Nephron progenitor cell (in vitro differentiated cells): ENCODE measurements around the gene DUSP3.
A peak's percentile ranks its signal among the peaks of the same experiment; 100 is the strongest.

ENCODE experiments used
- DNase-seq: peaks from one replicate; pipeline ENCODE4 v3.0.0; 2021
- H3K27ac Mint-ChIP-seq: 2 replicates; pipeline ENCODE4 v1.8.0; 2021; ENCODE audit warnings: mild to moderate bottlenecking, moderate library complexity, mixed read lengths
- H3K27me3 Mint-ChIP-seq: 2 replicates; pipeline ENCODE4 v1.8.0; 2021; ENCODE audit warnings: mild to moderate bottlenecking, low read depth, mixed read lengths; ENCODE audit not compliant: poor library complexity
- H3K36me3 Mint-ChIP-seq: 2 replicates; pipeline ENCODE4 v1.8.0; 2021; ENCODE audit warnings: low read depth, mixed read lengths
- H3K4me1 Mint-ChIP-seq: 2 replicates; pipeline ENCODE4 v1.8.0; 2021; ENCODE audit warnings: mixed read lengths
- H3K4me3 Mint-ChIP-seq: 2 replicates; pipeline ENCODE4 v1.8.0; 2021; ENCODE audit warnings: mild to moderate bottlenecking, moderate library complexity, mixed read lengths
- H3K9me3 Mint-ChIP-seq: 2 replicates; pipeline ENCODE4 v1.8.0; 2021; ENCODE audit warnings: mild to moderate bottlenecking, moderate library complexity, mixed read lengths
- CTCF ChIP-seq: fragments of 200-600 bp; sonication (generic); IDR thresholded peaks from 2 replicates; pipeline ENCODE4 v1.5.0; 2021; ENCODE audit warnings: antibody characterized with exemption

The DUSP3 gene

GRCh38 chr17:43734376-43734775 lies 44.4 kb downstream of the DUSP3 start:
- DNase-seq, result no peak
- peaks cover 21% of the 10 kb centered on the region for H3K27me3 Mint-ChIP-seq
- H3K36me3 Mint-ChIP-seq, result peaks cover 11% of the 10 kb centered on the region
- H3K27ac Mint-ChIP-seq, result no peak overlapping the region
- H3K9me3 Mint-ChIP-seq, result peaks cover 38% of the 10 kb centered on the region
- H3K4me1 Mint-ChIP-seq, result no peaks in the 10 kb centered on the region
- no peak for TF ChIP-seq CTCF
- no peak overlapping the region for H3K4me3 Mint-ChIP-seq

GRCh38 chr17:43733956-43734355 lies 44.8 kb downstream of the DUSP3 start:
- Mint-ChIP-seq H3K4me3 (no peak overlapping the region), H3K9me3 (peaks cover 38% of the 10 kb centered on the region), H3K27ac (no peak overlapping the region), H3K36me3 (peaks cover 11% of the 10 kb centered on the region), H3K4me1 (no peaks in the 10 kb centered on the region), H3K27me3 (peaks cover 21% of the 10 kb centered on the region)
- DNase-seq, result no peak
- no peak for TF ChIP-seq CTCF

GRCh38 chr17:43732958-43733357 lies 45.8 kb downstream of the DUSP3 start:
- Mint-ChIP-seq H3K4me3 (no peak overlapping the region), H3K27me3 (peaks cover 28% of the 10 kb centered on the region), H3K27ac (peak overlapping the region; percentile 45), H3K36me3 (peaks cover 11% of the 10 kb centered on the region), H3K9me3 (peaks cover 38% of the 10 kb centered on the region), H3K4me1 (no peaks in the 10 kb centered on the region)
- DNase-seq, result no peak
- no peak for TF ChIP-seq CTCF

- no peak for TF ChIP-seq CTCF
- H3K27ac Mint-ChIP-seq, result no peak overlapping the region
- peaks cover 20% of the 10 kb centered on the region for H3K4me1 Mint-ChIP-seq
- peaks cover 26% of the 10 kb centered on the region for H3K9me3 Mint-ChIP-seq
- peaks cover 33% of the 10 kb centered on the region for H3K27me3 Mint-ChIP-seq
- no peak for DNase-seq
- peaks cover 11% of the 10 kb centered on the region for H3K36me3 Mint-ChIP-seq
- H3K4me3 Mint-ChIP-seq, result no peak overlapping the region
Observed at GRCh38 chr17:43728081-43728480, 50.7 kb downstream of the DUSP3 start.

GRCh38 chr17:43723697-43724359 lies 54.9 kb downstream of the DUSP3 start:
- Mint-ChIP-seq H3K36me3 (no peaks in the 10 kb centered on the region), H3K4me3 (peak overlapping the region; percentile 52), H3K27ac (no peak overlapping the region), H3K9me3 (peaks cover 4% of the 10 kb centered on the region), H3K27me3 (peaks cover 36% of the 10 kb centered on the region), H3K4me1 (peaks cover 53% of the 10 kb centered on the region)
- peak; percentile 56 for DNase-seq
- TF ChIP-seq CTCF, result no peak
